Neural cell (in vitro differentiated cells): ENCODE measurements around the gene LEF1.

Source experiments
- CTCF ChIP-seq: fragments of 450-650 bp; IDR thresholded peaks from 2 replicates; pipeline ENCODE4 v1.5.1; 2014; ENCODE audit warnings: antibody characterized with exemption, mild to moderate bottlenecking, moderate library complexity; ENCODE audit not compliant: poor library complexity, severe bottlenecking
- EZH2 ChIP-seq: fragments of 200-600, 300-800 bp; shearing (Covaris generic), sonication (generic); IDR thresholded peaks from 2 replicates; pipeline ENCODE4 v1.6.1; 2014; ENCODE audit warnings: antibody characterized with exemption, low read length, borderline replicate concordance, mild to moderate bottlenecking; ENCODE audit not compliant: insufficient read depth, poor library complexity, severe bottlenecking
- RAD21 ChIP-seq: fragments of 450-650 bp; conservative IDR thresholded peaks from 2 replicates; pipeline ENCODE4 v1.6.1; 2014; ENCODE audit warnings: antibody characterized with exemption, mild to moderate bottlenecking, moderate library complexity
- REST ChIP-seq: IDR thresholded peaks from 2 replicates; pipeline ENCODE4 v1.6.1; 2012; ENCODE audit warnings: borderline replicate concordance

- TF ChIP-seq EZH2 (no peak), CTCF (no peak), REST (no peak), RAD21 (no peak)
Measured at GRCh38 chr4:108036213-108036612, 132.5 kb downstream of the LEF1 start.
